ENCODE results near the gene MTA2.

GRCh38 chr11:62648967-62649364 is 47.3 kb upstream of the MTA2 start:
- TF ChIP-seq POLR2A (IDR thresholded peaks at IDR 0.05) (no peak), CTCF (IDR thresholded peaks at IDR 0.05) (no peak)
